K562 (cell line): ENCODE results near the gene GLI3. TPM values are rescaled to one million over a fixed set of nuclear protein-coding genes. Genes with fewer than 3 reads are reported as not detected.

Experiments
- ATAC-seq: fragments of 200-7000 bp; cut with Tn5 transposase; 3 replicates; pipeline ENCODE4 v1.9.1; 2020; ENCODE audit warnings: moderate library complexity
- BruUV-seq: library from RNA; stranded (reverse); fragments of 400-500 nt; replicated peaks from 2 replicates; lab custom pipeline; 2021; lab: Mats Ljungman, UMichigan
- CTCF ChIA-PET: fragments of 300-600 bp; formaldehyde crosslinking; extraction: SDS; loops from one replicate; lab custom pipeline; 2021; ENCODE audit warnings: low intra/inter-chr PET ratio; lab: Yijun Ruan, JAX
- POLR2A ChIA-PET: fragments of 300-600, 350-650 bp; sonication (Branson Sonifier 250); formaldehyde crosslinking; extraction: SDS; loops from one replicate; lab custom pipeline; 2021; ENCODE audit warnings: antibody characterized with exemption, inconsistent platforms; lab: Yijun Ruan, JAX
- DNase-seq, 4 experiments: peaks; one replicate each; pipeline versions ENCODE4 v3.0.0 to v3.0.0-alpha.2; 2011 to 2018; ENCODE audit warnings: low spot score in 3 of 4, mixed read lengths in 3 of 4; ENCODE audit errors: extremely low read depth in 1 of 4
- FAIRE-seq: peaks from 2 replicates; lab custom pipeline; 2011; peaks lifted over from hg19 to GRCh38; lab: Jason Lieb, UNC
- H2AFZ ChIP-seq: 2 replicates; pipeline ENCODE4 v1.6.0; 2011; ENCODE audit warnings: low read depth, low read length, control low read depth, inconsistent platforms
- H3K27ac ChIP-seq: fragments of 200-600 bp; 3 replicates; pipeline ENCODE4 v1.8.0; 2011; ENCODE audit warnings: low read depth, mild to moderate bottlenecking, control low read depth, inconsistent platforms, low read length, moderate library complexity, mixed read lengths; ENCODE audit errors: extremely low read depth
- H3K27me3 ChIP-seq, 2 experiments: fragments of 300-600 bp in 1 of 2; 2 replicates in 1 of 2; 3 replicates in 1 of 2; pipeline versions ENCODE4 v1.6.0 to v1.8.0; 2011; ENCODE audit warnings: inconsistent platforms in 2 of 2, low read length in 2 of 2, mild to moderate bottlenecking in 1 of 2, mixed read lengths in 1 of 2, moderate library complexity in 1 of 2; ENCODE audit not compliant: control insufficient read depth in 2 of 2, insufficient read depth in 2 of 2
- H3K36me3 ChIP-seq: fragments of 300-600 bp; 3 replicates; pipeline ENCODE4 v1.8.0; 2011; ENCODE audit warnings: mild to moderate bottlenecking, low read length, inconsistent platforms; ENCODE audit not compliant: control insufficient read depth, insufficient read depth
- H3K4me1 ChIP-seq, 2 experiments: fragments of 200-600 bp in 1 of 2; replicated peaks in 1 of 2; 2 replicates in 1 of 2; 3 replicates in 1 of 2; pipeline versions ENCODE4 v1.5.1 to v1.8.0; 2011; ENCODE audit warnings: inconsistent platforms in 2 of 2, low read length in 2 of 2, mild to moderate bottlenecking in 1 of 2, mixed read lengths in 1 of 2, moderate library complexity in 1 of 2; ENCODE audit not compliant: control insufficient read depth in 2 of 2, insufficient read depth in 2 of 2
- H3K4me2 ChIP-seq: 2 replicates; pipeline ENCODE4 v1.6.1; 2011; ENCODE audit warnings: low read length, control low read depth, inconsistent platforms, mixed read lengths; ENCODE audit not compliant: insufficient read depth
- H3K4me3 ChIP-seq: fragments of 200-600 bp; sonication (generic), shearing (Covaris generic); 2 replicates; pipeline ENCODE4 v1.5.1; 2016; ENCODE audit warnings: control low read depth, inconsistent platforms
- H3K79me2 ChIP-seq: fragments of 200-600 bp; 3 replicates; pipeline ENCODE4 v1.8.0; 2011; ENCODE audit warnings: low read length, inconsistent platforms; ENCODE audit not compliant: control insufficient read depth, insufficient read depth
- H3K9ac ChIP-seq, 2 experiments: 2 replicates each; pipeline versions ENCODE4 v1.6.0 to v1.6.1; 2011; ENCODE audit warnings: low read depth in 2 of 2, low read length in 2 of 2, control low read depth in 1 of 2, inconsistent platforms in 1 of 2, mild to moderate bottlenecking in 1 of 2, mixed read lengths in 1 of 2; ENCODE audit not compliant: insufficient read depth in 1 of 2
- H3K9me1 ChIP-seq: one replicate; pipeline ENCODE4 v1.6.0; 2011; ENCODE audit warnings: inconsistent platforms, mild to moderate bottlenecking, low read length, moderate library complexity; ENCODE audit not compliant: control insufficient read depth, insufficient read depth
- H3K9me3 ChIP-seq: replicated peaks from 2 replicates; pipeline ENCODE4 v1.5.1; 2011; ENCODE audit warnings: low read depth, low read length, inconsistent platforms; ENCODE audit not compliant: control insufficient read depth, insufficient read depth
- H4K20me1 ChIP-seq: replicated peaks from 2 replicates; pipeline ENCODE4 v1.6.1; 2011; ENCODE audit warnings: low read length, inconsistent platforms, mixed read lengths; ENCODE audit not compliant: control insufficient read depth, insufficient read depth
- CCAR2 ChIP-seq: fragments of 200-400 bp; formaldehyde crosslinking; IDR thresholded peaks from 2 replicates; pipeline ENCODE4 v1.6.1; 2017; ENCODE audit warnings: mild to moderate bottlenecking, low read depth, low read length
- HDAC6 ChIP-seq: IDR thresholded peaks from 2 replicates; pipeline ENCODE4 v1.6.1; 2012; ENCODE audit warnings: low read depth, mild to moderate bottlenecking, control low read depth, inconsistent platforms, low read length, moderate library complexity
- IFI16 ChIP-seq: fragments of 250-450 bp; sonication (Bioruptor Pico); IDR thresholded peaks from 2 replicates; pipeline ENCODE4 v2.1.2; 2022; ENCODE audit warnings: mild to moderate bottlenecking, inconsistent platforms
- NRF1 ChIP-seq, 2 experiments: fragments of 450-650 bp; IDR thresholded peaks in 1 of 2; conservative IDR thresholded peaks in 1 of 2; 2 replicates each; pipeline ENCODE4 v1.6.1; 2014; ENCODE audit warnings: mild to moderate bottlenecking in 2 of 2
- SMAD1 ChIP-seq: fragments of 150-350 bp; IDR thresholded peaks from 2 replicates; pipeline ENCODE4 v1.6.1; 2014; ENCODE audit warnings: low read length, low read depth; ENCODE audit not compliant: partially characterized antibody
- ZNF184 ChIP-seq: sonication (generic); formaldehyde crosslinking; IDR thresholded peaks from 2 replicates; pipeline ENCODE4 v1.5.0; 2020; ENCODE audit warnings: missing genetic modification reagents
- ZNF707 ChIP-seq: fragments of 250-450 bp; sonication (Bioruptor Pico); conservative IDR thresholded peaks from 2 replicates; pipeline ENCODE4 v1.8.0; 2022; ENCODE audit warnings: inconsistent platforms, mild to moderate bottlenecking, moderate library complexity
- ZSCAN29 ChIP-seq: fragments of 450-650 bp; IDR thresholded peaks from 2 replicates; pipeline ENCODE4 v1.6.1; 2017
- WGBS: fragments of 100-300 bp; shearing (Covaris generic); methylation state at CpG from one replicate; pipeline ENCODE4 v1.1.6; 2016; ENCODE audit warnings: low coverage, mixed read lengths; ENCODE audit not compliant: insufficient coverage; ENCODE audit errors: missing lambda C conversion rate; 5-methylcytosine and 5-hydroxymethylcytosine counted together
- in situ Hi-C: fragments of 300-500 bp; cut with MboI; formaldehyde crosslinking; loops from 4 replicates; pipeline ENCODE4 v1.15.0; 2018; ENCODE audit warnings: inconsistent platforms, mixed read lengths
- intact Hi-C: fragments of 100-400 bp; cut with micrococcal nuclease; formaldehyde crosslinking; loops from 2 replicates; pipeline ENCODE4 v1.14.2; 2022
- polyA plus RNA-seq, 8 experiments: library from polyadenylated mRNA; depleted of rRNA in 4 of 8; stranded (reverse) in 5 of 8; unstranded in 3 of 8; fragments of >200 nt; fragmentation: Nextera tagmentation in 2 of 8; fragmentation: Illumina TruSeq in 1 of 8; extraction: Ambion mirVana in 2 of 8; extraction: Trizol in 1 of 8; gene quantifications; 2 replicates each; pipeline versions ENCODE4 v1.2.1 to v1.2.3, GENCODE V29; 2011 to 2014; ENCODE audit warnings: inconsistent platforms in 1 of 8, missing spikeins in 1 of 8
- total RNA-seq, 7 experiments: library from RNA; depleted of rRNA in 6 of 7; stranded (reverse); fragments of >200 nt in 6 of 7; fragmentation: Illumina TruSeq in 2 of 7; extraction: Trizol in 2 of 7; gene quantifications; 2 replicates each; pipeline versions ENCODE4 v1.2.1 to v1.2.3, GENCODE V29; 2011 to 2021; ENCODE audit warnings: low replicate concordance in 1 of 7
- TF ChIP-seq, protein P1 (sequence below): fragments of 200-800 bp; sonication (Bioruptor generic); IDR thresholded peaks from 2 replicates; pipeline ENCODE4 v1.6.1; 2017; ENCODE audit warnings: missing genetic modification characterization, missing compliant biosample characterization
- TF ChIP-seq, protein P2 (sequence below), 2 experiments: fragments of 200-800 bp in 1 of 2; sonication (Bioruptor generic) in 1 of 2; sonication (generic) in 1 of 2; formaldehyde crosslinking in 1 of 2; IDR thresholded peaks in 1 of 2; conservative IDR thresholded peaks in 1 of 2; 2 replicates each; pipeline versions ENCODE4 v1.5.0 to v1.6.1; 2016 to 2020; ENCODE audit warnings: missing compliant biosample characterization in 1 of 2, missing genetic modification characterization in 1 of 2, missing genetic modification reagents in 1 of 2

GLI3 gene
- total and polyA plus RNA-seq, 9 of the 15 experiments (the other 6 are each of a cell fraction or from before 2014, with no cell fraction given), result 0.01 to 0.18 (median 0.07) TPM; not detected in 6

DNA sequence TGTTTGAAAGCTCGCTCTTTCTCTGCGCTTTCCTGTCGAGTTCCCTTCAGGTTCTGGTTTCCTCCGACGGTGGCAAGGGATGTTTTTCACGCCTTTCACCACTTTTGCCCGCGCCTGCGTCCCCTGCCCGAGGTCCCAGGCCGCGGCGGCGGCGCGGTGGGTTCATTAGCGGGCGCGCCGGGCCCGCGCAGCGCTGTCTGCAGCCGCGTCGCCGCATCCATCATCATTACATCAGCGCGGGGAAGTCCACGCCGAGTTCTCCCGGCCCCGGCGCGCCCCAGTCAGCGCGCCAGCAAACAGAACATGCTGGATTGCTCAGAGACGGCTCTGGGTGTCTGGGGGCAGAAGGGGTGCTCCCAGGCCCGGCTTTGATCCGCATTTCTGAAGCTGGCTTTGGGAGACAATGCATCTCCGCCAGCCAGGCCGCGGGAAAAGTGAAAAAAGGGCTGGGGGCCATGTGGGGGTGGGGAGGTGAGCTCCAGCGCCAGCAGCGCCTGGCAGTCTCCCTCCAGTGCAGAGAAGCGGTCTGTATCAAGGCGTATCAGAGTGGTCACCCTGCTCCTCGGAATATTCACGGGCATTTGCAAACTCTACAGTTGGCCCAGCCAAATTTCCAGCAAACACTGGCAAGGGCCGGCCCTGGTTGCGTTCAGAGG is 8.9 kb downstream of the GLI3 start:
- Histone ChIP-seq H3K79me2 (no peaks in the 10 kb centered on the region), H3K9me3 (no peaks in the 10 kb centered on the region), H4K20me1 (no peaks in the 10 kb centered on the region), H3K9me1 (no peaks in the 10 kb centered on the region), H3K4me1 (peaks cover 0 to 5% of the 10 kb centered on the region in 2 experiments; a peak in 1 of 5 replicates), H2AFZ (no peak overlapping the region), H3K36me3 (no peaks in the 10 kb centered on the region), H3K9ac (no peak overlapping the region), H3K4me2 (no peak overlapping the region), H3K27ac (no peak overlapping the region), H3K4me3 (no peak overlapping the region), H3K27me3 (peaks cover 7 to 12% of the 10 kb centered on the region in 2 experiments; a peak in 4 of 5 replicates)
- ATAC-seq, result no peak
- no TSS peak for BruUV-seq
- CTCF ChIA-PET, result no interaction called here
- no peak for DNase-seq
- intact Hi-C loops, result no loop called here
- no peak for FAIRE-seq
- in situ Hi-C loops, result no loop called here
- POLR2A ChIA-PET, result no interaction called here
- WGBS, result 0% methylated on average over 28 of the region's 51 CpGs
- TF ChIP-seq CCAR2, result no peak
- no peak for TF ChIP-seq ZNF707 (CRISPR knock-in tag)
- no peak for TF ChIP-seq ZNF184 (CRISPR knock-in tag)
- TF ChIP-seq IFI16 (CRISPR knock-in tag), result no peak
- TF ChIP-seq, protein P1, sequence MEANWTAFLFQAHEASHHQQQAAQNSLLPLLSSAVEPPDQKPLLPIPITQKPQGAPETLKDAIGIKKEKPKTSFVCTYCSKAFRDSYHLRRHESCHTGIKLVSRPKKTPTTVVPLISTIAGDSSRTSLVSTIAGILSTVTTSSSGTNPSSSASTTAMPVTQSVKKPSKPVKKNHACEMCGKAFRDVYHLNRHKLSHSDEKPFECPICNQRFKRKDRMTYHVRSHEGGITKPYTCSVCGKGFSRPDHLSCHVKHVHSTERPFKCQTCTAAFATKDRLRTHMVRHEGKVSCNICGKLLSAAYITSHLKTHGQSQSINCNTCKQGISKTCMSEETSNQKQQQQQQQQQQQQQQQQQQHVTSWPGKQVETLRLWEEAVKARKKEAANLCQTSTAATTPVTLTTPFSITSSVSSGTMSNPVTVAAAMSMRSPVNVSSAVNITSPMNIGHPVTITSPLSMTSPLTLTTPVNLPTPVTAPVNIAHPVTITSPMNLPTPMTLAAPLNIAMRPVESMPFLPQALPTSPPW, result no peak
- no peak for TF ChIP-seq HDAC6
- TF ChIP-seq ZSCAN29, result no peak
- no peak for TF ChIP-seq SMAD1
- TF ChIP-seq NRF1 (conservative IDR thresholded peaks at IDR 0.05 in 1 of 2, IDR thresholded peaks at IDR 0.05 in 1 of 2), result no peak
- TF ChIP-seq, protein P2, sequence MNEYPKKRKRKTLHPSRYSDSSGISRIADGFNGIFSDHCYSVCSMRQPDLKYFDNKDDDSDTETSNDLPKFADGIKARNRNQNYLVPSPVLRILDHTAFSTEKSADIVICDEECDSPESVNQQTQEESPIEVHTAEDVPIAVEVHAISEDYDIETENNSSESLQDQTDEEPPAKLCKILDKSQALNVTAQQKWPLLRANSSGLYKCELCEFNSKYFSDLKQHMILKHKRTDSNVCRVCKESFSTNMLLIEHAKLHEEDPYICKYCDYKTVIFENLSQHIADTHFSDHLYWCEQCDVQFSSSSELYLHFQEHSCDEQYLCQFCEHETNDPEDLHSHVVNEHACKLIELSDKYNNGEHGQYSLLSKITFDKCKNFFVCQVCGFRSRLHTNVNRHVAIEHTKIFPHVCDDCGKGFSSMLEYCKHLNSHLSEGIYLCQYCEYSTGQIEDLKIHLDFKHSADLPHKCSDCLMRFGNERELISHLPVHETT (CRISPR knock-in tag; conservative IDR thresholded peaks at IDR 0.05 in 1 of 2, IDR thresholded peaks at IDR 0.05 in 1 of 2), result no peak
